ENCODE measurements around the gene AP3B2. TPM values are rescaled to one million over a fixed set of nuclear protein-coding genes. Genes with fewer than 3 reads are reported as not detected.
A peak's percentile ranks its signal among the peaks of the same experiment; 100 is the strongest.
"Not testable (repeated sequence)": the region's sequence is repeated elsewhere in the genome, so short reads cannot be mapped to it uniquely, and the experiment has no call there.

Gene AP3B2
- total and polyA plus RNA-seq, 4 donors: 0.10 to 0.33 TPM; not detected in 2

GRCh38 chr15:82647835-82648256, 61.8 kb downstream of the AP3B2 start:
- no peak for TF ChIP-seq NR2F2 (IDR thresholded peaks at IDR 0.05)
- no peak for TF ChIP-seq CTCF (IDR thresholded peaks at IDR 0.05; ENCODE audit: low read depth, low read length, missing input control)
- Histone ChIP-seq H3K36me3 (ENCODE audit: control insufficient read depth in 4 of 4, insufficient read depth in 3 of 4, low read depth in 1 of 4, low read length in 3 of 4) (no peaks in the 10 kb centered on the region), H3K9ac (ENCODE audit: low read depth in 1 of 2, low read length in 2 of 2) (no peak overlapping the region), H3K4me3 (ENCODE audit: low read depth in 1 of 3, low read length in 3 of 3) (peak overlapping the region in 1 of 3 donors; percentile 55), H3K9me3 (ENCODE audit: control insufficient read depth in 4 of 4, low read length in 3 of 4) (no peaks in the 10 kb centered on the region), H3K27ac (ENCODE audit: low read depth in 1 of 2, low read length in 2 of 2) (no peak overlapping the region), H3K4me1 (ENCODE audit: control insufficient read depth in 4 of 4, insufficient read depth in 4 of 4, low read length in 3 of 4) (peaks cover 4 to 16% (median 10%) of the 10 kb centered on the region in 4 donors), H3K27me3 (ENCODE audit: control insufficient read depth in 4 of 4, insufficient read depth in 4 of 4, low read length in 3 of 4) (peaks cover 1 to 16% (median 8%) of the 10 kb centered on the region in 4 donors)
- no peak for DNase-seq (ENCODE audit: low spot score)
- 3% methylated on average over 49 of the region's 49 CpGs for WGBS

GRCh38 chr15:82647045-82647834, 62.4 kb downstream of the AP3B2 start, which contains the start of gene CPEB1:
CPEB1 (minus strand) TSS chr15:82647363; CDS start chr15:82628459, 18,904 bp downstream.
- Histone ChIP-seq H3K9ac (ENCODE audit: low read depth in 1 of 2, low read length in 2 of 2) (no peak within 1 kb of the TSS), H3K36me3 (ENCODE audit: control insufficient read depth in 4 of 4, insufficient read depth in 3 of 4, low read depth in 1 of 4, low read length in 3 of 4) (no peaks in the 10 kb centered on the region), H3K27me3 (ENCODE audit: control insufficient read depth in 4 of 4, insufficient read depth in 4 of 4, low read length in 3 of 4) (peaks cover 5 to 16% (median 8%) of the 10 kb centered on the region in 4 donors), H3K4me1 (ENCODE audit: control insufficient read depth in 4 of 4, insufficient read depth in 4 of 4, low read length in 3 of 4) (peaks cover 4 to 16% (median 10%) of the 10 kb centered on the region in 4 donors), H3K4me3 (ENCODE audit: low read depth in 1 of 3, low read length in 3 of 3) (peak within 1 kb of the TSS in 2 of 3 donors; percentile 1 to 55), H3K27ac (ENCODE audit: low read depth in 1 of 2, low read length in 2 of 2) (no peak within 1 kb of the TSS), H3K9me3 (ENCODE audit: control insufficient read depth in 4 of 4, low read length in 3 of 4) (no peaks in the 10 kb centered on the region)
- 13% methylated on average over 96 of the region's 96 CpGs for WGBS
- TF ChIP-seq, protein P1, sequence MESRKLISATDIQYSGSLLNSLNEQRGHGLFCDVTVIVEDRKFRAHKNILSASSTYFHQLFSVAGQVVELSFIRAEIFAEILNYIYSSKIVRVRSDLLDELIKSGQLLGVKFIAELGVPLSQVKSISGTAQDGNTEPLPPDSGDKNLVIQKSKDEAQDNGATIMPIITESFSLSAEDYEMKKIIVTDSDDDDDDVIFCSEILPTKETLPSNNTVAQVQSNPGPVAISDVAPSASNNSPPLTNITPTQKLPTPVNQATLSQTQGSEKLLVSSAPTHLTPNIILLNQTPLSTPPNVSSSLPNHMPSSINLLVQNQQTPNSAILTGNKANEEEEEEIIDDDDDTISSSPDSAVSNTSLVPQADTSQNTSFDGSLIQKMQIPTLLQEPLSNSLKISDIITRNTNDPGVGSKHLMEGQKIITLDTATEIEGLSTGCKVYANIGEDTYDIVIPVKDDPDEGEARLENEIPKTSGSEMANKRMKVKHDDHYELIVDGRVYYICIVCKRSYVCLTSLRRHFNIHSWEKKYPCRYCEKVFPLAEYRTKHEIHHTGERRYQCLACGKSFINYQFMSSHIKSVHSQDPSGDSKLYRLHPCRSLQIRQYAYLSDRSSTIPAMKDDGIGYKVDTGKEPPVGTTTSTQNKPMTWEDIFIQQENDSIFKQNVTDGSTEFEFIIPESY (IDR thresholded peaks at IDR 0.05): no peak
- TF ChIP-seq SP1 (IDR thresholded peaks at IDR 0.05) (no peak), YY1 (IDR thresholded peaks at IDR 0.05) (no peak)
- no peak for DNase-seq (ENCODE audit: low spot score)

DNA sequence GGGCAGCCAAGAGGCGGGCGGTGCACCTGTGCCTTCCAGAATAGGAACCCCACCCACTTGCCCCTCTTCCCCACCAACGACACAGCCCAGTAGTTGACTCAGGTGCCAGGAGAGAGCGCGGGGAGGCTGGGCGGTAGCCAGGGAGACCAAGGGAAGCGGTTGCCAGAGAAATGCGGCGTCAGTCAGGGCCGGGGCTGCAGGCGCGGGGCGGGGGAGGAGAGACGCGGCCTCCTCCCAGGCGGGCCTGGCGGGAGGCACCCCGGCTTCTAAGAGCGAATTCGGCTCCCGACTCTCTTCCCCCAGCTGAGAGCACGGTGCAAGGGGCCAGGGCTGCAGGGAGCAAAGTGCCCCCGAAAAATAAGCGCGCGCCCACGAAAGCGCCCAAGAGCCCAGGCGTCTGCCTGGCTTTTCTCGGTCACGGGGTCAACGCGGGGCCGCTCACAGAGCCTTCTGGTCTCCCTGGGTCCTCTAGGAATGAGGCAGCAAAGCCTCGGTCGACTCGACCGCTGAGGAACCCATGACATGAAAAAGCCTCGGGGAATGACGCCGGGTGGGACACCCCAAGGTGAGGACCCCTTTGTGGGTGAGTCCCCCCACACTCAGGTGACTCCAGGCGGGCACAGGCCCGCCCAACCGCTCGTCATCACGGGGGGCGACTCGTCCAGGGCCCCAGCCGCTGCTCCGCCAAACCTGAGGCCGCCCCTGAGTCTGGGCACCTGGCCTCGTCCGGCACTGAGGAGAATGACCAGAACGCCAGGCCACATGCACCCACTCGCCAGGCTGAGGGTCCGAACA, 63.2 kb downstream of the AP3B2 start:
- Histone ChIP-seq H3K4me1 (ENCODE audit: control insufficient read depth in 4 of 4, insufficient read depth in 4 of 4, low read length in 3 of 4) (peaks cover 4 to 16% (median 10%) of the 10 kb centered on the region in 4 donors), H3K9me3 (ENCODE audit: control insufficient read depth in 4 of 4, low read length in 3 of 4) (no peaks in the 10 kb centered on the region), H3K27ac (ENCODE audit: low read depth in 1 of 2, low read length in 2 of 2) (no peak overlapping the region), H3K27me3 (ENCODE audit: control insufficient read depth in 4 of 4, insufficient read depth in 4 of 4, low read length in 3 of 4) (peaks cover 5 to 16% (median 10%) of the 10 kb centered on the region in 4 donors), H3K4me3 (ENCODE audit: low read depth in 1 of 3, low read length in 3 of 3) (no peak overlapping the region), H3K36me3 (ENCODE audit: control insufficient read depth in 4 of 4, insufficient read depth in 3 of 4, low read depth in 1 of 4, low read length in 3 of 4) (no peaks in the 10 kb centered on the region), H3K9ac (ENCODE audit: low read depth in 1 of 2, low read length in 2 of 2) (no peak overlapping the region)
- no peak for TF ChIP-seq MAX (IDR thresholded peaks at IDR 0.05)
- no peak for TF ChIP-seq RAD21 (IDR thresholded peaks at IDR 0.05)
- no peak for TF ChIP-seq TAF1 (conservative IDR thresholded peaks at IDR 0.05)
- TF ChIP-seq, protein P2, sequence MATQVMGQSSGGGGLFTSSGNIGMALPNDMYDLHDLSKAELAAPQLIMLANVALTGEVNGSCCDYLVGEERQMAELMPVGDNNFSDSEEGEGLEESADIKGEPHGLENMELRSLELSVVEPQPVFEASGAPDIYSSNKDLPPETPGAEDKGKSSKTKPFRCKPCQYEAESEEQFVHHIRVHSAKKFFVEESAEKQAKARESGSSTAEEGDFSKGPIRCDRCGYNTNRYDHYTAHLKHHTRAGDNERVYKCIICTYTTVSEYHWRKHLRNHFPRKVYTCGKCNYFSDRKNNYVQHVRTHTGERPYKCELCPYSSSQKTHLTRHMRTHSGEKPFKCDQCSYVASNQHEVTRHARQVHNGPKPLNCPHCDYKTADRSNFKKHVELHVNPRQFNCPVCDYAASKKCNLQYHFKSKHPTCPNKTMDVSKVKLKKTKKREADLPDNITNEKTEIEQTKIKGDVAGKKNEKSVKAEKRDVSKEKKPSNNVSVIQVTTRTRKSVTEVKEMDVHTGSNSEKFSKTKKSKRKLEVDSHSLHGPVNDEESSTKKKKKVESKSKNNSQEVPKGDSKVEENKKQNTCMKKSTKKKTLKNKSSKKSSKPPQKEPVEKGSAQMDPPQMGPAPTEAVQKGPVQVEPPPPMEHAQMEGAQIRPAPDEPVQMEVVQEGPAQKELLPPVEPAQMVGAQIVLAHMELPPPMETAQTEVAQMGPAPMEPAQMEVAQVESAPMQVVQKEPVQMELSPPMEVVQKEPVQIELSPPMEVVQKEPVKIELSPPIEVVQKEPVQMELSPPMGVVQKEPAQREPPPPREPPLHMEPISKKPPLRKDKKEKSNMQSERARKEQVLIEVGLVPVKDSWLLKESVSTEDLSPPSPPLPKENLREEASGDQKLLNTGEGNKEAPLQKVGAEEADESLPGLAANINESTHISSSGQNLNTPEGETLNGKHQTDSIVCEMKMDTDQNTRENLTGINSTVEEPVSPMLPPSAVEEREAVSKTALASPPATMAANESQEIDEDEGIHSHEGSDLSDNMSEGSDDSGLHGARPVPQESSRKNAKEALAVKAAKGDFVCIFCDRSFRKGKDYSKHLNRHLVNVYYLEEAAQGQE (IDR thresholded peaks at IDR 0.05): no peak
- 22% methylated on average over 56 of the region's 56 CpGs for WGBS
- no peak for DNase-seq (ENCODE audit: low spot score)

- not testable (repeated sequence) for H3K4me3 ChIP-seq (ENCODE audit: low read depth in 1 of 3, low read length in 3 of 3); H3K36me3 ChIP-seq (ENCODE audit: control insufficient read depth in 4 of 4, insufficient read depth in 3 of 4, low read depth in 1 of 4, low read length in 3 of 4); DNase-seq (ENCODE audit: low spot score); H3K27ac ChIP-seq (ENCODE audit: low read depth in 1 of 2, low read length in 2 of 2); H3K9me3 ChIP-seq (ENCODE audit: control insufficient read depth in 4 of 4, low read length in 3 of 4); H3K9ac ChIP-seq (ENCODE audit: low read depth in 1 of 2, low read length in 2 of 2)
- peaks cover 4 to 16% (median 10%) of the 10 kb centered on the region in 4 donors for H3K4me1 ChIP-seq (ENCODE audit: control insufficient read depth in 4 of 4, insufficient read depth in 4 of 4, low read length in 3 of 4)
- 87% methylated on average over 34 of the region's 34 CpGs for WGBS
- peaks cover 5 to 22% (median 14%) of the 10 kb centered on the region in 4 donors for H3K27me3 ChIP-seq (ENCODE audit: control insufficient read depth in 4 of 4, insufficient read depth in 4 of 4, low read length in 3 of 4)
Observed at GRCh38 chr15:82644967-82645852, 64.5 kb downstream of the AP3B2 start.

All from liver (tissue), 9 donors.